ENCODE measurements around the gene FBXO47.
A peak's percentile ranks its signal among the peaks of the same experiment; 100 is the strongest.

FBXO47 gene, protein sequence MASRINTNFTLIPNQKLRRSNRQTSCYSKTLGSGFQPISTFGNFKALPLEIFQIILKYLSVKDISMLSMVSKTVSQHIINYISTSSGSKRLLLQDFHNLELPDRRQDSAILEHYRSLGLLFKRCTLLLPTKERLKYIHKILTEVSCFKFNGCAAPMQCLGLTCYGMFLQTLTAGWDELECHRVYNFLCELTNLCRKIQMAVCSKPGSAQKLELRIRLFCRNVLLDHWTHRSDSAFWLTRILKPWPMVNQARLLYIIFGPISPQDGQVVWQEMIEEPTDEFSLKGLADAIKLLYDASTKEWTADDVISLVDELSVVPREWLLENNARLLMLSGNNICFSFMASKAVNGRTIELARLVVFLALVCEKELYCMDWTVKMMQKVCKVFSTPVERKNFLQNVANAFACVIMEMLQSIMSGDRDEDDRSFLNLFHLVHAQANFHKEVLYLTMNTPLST

DNA sequence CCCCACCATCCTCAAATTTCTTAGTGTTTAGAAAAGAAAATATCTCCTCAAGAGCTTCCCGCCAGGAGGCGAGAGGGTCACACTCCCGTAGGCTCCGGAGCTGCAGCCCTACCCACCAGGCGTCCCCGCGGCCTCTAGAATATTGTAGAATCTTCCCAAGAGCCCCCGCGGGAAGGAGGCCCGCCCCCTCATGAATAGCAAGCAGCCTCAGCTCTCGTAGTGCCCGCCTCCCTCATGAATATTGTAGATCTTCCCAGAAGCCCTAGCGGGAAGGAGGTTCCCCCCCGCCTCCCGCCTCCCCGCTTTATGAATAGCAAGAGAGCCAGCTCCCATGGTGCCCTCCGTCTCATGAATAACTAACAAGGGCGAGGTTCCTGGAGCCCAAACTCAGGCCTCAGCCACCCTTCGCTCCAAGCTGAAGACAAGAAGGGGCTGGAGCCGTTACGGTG lies at the start of gene FBXO47:
Gene FBXO47, minus strand, starts transcription at position 114 of the 449 bp plus-strand sequence. CDS start 4,378 bp downstream, outside the sequence.
- H3K27ac ChIP-seq, result no peak within 1 kb of the TSS
- peak; percentile 14 for DNase-seq (ENCODE audit: low read depth, low spot score)

DNA sequence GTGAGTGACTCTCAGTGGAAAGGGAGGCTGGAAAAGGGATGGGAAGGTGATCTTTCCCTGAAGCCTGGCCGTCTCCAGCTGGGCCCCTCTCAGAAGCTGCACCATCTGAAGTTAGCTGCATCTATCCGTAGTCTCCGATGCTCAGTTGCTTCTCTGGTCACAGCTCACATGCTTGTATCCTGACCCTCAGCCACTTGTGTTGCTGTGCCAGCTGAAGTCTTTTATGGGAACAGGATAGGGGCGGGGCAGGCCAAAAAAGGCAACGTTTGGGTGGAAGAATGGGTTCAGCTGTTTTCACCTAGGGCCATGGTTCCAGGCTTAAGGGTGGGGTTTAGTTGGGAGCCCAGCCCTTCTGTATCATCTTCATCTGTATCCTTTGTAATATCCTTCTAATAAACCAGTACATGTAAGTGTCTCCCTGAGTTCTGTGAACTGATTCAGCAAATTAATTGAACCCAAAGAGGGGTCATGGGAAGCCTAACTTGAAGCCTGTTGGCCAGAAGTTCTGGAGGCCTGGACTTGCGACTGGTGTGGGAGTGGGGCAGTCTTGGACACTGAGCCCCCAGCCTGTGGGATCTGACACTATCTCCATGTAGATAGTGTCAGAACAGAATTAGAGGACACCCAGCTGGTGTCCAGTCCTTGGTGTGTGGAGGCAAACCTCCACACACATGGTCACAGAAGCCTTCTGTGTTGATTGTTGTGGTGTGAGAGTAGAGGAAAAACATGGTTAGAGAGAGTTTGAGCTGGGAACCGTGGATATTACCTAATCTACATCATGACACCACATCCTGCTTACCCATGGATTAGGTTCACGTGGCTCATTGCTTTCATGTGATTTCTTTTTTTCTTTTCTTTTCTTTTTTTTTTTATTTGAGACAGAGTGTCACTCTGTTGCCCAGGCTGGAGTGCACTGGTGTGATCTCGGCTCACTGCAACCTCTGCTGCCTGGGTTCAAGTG lies 49.3 kb upstream of the FBXO47 start:
- no peak for DNase-seq (ENCODE audit: low read depth, low spot score)
- H3K27ac ChIP-seq, result no peak overlapping the region

DNA sequence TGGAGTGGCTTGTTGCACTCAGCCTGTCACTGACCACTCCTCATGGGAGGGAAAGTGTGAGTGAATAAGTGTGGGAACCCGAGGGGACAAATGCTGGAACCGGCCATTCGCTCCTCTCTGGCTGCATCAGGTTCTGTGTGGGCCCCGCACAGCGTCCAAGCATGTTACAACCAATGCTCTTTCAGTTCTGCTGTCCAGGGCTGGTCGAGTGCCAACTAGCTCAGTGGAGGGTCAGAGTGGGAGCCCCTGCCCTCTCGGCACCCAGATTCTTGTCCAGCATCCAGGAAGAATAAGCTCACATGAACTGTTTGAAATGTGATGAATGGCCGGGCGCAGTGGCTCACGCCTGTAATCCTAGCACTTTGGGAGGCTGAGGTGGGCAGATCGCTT lies 48.3 kb upstream of the FBXO47 start:
- no peak overlapping the region for H3K27ac ChIP-seq
- no peak for DNase-seq (ENCODE audit: low read depth, low spot score)

DNA sequence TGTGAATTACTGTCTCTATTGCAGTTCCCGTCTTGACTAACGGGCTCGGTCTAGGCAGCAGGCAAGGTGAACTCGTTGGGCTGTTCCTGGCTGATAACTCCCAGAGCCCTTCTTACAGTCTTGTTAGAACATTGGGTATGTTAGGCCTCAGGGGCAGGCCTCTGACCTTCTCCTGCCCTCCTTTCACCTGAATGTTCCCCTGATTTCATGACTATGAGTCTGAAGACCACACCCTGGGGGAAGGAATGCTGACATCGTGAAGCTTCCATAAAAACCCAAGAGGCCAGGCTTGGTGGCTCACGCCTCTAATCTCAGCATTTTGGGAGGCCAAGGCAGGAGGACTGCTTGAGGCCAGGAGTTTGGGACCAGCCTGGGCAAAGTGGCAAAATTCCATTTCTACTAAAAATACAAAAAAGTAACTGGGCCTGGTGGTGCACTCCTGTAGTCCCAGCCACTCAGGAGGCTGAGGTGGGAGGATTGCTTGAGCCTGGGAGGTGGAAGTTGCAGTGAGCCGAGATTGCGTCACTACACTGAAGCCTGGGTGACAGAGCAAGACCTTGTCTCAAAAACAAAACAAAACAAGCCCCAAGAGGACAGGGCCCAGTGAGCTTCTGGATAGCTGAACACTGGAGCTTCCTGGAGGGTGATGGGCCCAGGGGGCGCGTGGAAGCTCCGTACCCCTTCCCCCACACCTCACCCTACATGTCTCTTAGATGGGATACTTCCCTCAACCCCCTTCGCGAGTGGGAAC lies 47.8 kb upstream of the FBXO47 start:
- no peak for DNase-seq (ENCODE audit: low read depth, low spot score)
- no peak overlapping the region for H3K27ac ChIP-seq

DNA sequence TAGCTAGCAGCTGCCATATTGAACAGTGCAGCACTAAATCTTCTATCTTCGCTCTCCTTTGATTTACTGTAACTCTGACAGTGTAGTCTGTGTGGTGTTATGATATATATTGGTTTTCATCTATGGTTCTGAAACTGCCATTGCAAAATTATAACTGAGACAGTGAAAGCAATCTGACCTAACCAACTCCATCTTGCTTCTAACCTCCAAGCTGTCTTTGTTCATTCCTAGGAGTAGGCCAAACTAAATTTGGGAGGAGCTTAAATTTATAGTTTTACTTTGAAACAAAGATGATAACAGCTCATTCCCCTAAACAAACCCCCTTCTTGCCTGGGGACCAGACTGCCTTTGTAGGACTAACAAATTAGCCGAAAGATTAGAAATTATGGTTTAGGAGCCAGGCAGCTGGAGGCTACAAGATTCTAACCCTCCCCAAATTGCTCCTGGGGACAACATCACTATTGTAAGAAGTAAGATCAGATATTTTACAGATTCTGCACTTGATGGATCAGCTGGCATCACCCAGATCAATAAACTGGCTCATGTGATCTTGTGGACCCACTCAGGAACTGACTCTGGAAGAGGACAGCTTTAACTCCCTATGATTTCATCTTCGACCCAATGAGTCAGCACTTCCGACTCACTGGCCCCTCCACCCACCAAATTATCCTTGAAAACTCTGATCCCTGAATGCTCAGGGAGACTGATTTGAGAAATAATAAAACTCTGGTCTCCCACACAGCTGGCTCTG lies 47.0 kb upstream of the FBXO47 start:
- no peak overlapping the region for H3K27ac ChIP-seq
- DNase-seq (ENCODE audit: low read depth, low spot score), result no peak

DNA sequence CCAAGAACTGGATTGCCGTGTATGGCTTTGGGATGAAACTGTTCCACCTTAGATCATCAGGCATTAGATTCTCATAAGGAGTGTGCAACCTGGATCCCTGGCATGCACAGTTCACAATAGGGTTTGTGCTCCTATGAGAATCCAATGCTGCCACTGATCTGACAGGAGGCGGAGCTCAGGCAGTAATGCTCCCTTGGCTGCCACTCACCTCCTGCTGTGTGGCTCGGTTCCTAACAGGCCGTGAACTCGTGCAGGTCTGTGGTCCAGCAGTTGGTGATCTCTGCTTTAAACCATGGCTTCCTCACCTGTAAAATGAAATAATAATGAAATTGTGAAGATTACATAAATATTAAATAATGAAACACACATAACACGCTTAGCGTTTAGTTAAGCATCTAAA lies 45.5 kb upstream of the FBXO47 start:
- no peak overlapping the region for H3K27ac ChIP-seq
- no peak for DNase-seq (ENCODE audit: low read depth, low spot score)

DNA sequence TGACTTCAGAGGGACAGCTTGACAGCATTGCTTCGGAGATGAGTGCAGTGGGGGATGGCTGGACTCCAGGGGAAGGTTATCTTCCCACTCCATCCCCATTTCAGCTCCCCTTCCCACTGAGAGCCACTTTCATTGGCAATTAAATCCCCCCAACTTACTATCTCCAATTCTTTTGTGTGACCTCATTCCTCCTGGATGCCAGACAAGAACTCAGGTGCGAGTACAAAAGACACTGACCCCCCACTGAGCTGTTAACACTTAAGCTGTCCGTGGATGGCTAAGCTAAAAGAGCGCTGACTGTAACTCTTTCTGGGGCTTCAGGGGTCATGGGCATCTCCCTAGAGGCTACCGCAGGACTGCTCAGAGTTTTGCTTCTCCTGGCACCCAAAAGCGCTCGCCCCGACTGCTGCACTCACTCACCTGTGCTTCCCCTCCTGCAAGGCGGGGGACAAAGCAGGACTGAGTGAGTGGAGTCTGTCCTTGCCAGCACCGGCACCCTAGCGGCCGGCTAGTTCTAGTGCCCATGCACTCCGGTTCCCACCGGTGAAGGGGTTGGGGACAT lies 44.8 kb upstream of the FBXO47 start:
- DNase-seq (ENCODE audit: low read depth, low spot score), result no peak
- no peak overlapping the region for H3K27ac ChIP-seq

DNA sequence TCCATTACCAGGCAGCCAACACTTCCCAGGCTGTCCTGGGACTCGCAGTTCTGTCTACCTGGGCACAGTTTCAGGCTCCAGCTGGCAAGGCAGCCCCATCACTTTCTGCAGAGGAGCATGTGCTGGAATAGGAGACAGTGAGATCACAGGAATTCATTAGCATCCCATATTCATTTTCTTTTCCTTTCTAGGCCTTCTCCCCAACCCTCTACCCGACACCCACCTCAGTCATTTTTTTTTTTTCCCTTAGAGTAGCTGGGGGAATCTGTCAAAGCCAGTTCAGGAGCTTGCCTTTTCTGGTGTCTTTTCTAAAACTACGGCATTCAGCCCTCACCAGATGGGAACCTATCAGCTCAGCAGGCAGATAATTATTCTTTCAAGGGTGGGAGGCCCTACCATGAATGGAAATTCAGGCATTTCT lies 42.4 kb upstream of the FBXO47 start:
- H3K27ac ChIP-seq, result no peak overlapping the region
- no peak for DNase-seq (ENCODE audit: low read depth, low spot score)

DNA sequence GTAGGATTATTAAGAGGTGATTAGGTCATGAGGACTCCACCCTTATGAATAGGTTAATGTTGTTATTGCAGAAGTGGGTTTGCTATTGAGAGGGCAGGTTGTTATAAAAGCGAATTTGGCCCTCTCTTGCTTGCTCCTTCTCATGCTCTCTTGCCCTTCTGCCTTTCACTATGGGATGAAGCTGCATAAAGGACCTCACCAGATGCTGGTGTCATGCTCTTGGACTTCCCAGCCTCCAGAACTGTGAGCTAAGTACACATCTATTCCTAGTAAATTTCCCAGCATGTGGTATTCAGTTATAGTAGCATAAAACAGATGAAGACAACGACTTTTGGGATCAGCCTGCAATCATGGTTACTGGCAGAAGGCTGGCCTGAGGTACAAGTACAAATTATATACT lies 41.4 kb upstream of the FBXO47 start:
- DNase-seq (ENCODE audit: low read depth, low spot score), result no peak
- no peak overlapping the region for H3K27ac ChIP-seq

DNA sequence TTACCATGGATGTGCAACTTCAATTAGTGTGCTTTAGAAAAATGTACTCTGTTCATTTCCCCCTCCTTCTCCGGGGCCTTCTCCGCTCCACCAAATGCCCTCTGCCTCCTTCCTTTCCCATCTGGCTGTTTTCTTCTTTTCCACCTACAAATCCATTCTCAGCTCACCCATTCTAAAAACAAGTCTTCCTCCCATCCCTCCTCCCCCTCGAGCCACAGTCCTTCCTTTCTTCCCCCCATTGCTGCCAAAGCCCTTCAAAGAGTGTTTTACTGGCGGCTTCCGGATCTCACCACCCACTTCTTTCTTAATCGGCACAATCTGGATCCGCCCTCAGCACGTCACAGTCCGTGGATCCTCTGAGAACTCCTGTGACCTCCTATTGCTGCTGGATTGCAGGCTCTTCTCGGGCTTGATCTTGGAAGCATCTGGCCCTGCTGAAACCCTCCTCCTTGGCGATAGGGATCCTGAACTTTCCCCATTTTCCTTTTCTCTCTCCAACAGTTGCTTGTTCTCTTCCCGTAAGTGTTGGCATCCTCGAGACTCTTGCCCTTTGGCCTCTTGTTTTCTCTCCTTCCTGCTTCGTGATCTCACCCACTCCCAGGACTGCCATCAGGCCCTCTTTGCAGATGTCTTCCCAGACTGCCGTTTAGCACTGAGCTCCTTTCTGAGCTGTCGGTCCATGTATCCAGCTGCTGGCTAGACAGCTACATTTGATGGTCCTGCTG lies 36.0 kb upstream of the FBXO47 start:
- H3K27ac ChIP-seq, result peak overlapping the region; percentile 68
- no peak for DNase-seq (ENCODE audit: low read depth, low spot score)

DNA sequence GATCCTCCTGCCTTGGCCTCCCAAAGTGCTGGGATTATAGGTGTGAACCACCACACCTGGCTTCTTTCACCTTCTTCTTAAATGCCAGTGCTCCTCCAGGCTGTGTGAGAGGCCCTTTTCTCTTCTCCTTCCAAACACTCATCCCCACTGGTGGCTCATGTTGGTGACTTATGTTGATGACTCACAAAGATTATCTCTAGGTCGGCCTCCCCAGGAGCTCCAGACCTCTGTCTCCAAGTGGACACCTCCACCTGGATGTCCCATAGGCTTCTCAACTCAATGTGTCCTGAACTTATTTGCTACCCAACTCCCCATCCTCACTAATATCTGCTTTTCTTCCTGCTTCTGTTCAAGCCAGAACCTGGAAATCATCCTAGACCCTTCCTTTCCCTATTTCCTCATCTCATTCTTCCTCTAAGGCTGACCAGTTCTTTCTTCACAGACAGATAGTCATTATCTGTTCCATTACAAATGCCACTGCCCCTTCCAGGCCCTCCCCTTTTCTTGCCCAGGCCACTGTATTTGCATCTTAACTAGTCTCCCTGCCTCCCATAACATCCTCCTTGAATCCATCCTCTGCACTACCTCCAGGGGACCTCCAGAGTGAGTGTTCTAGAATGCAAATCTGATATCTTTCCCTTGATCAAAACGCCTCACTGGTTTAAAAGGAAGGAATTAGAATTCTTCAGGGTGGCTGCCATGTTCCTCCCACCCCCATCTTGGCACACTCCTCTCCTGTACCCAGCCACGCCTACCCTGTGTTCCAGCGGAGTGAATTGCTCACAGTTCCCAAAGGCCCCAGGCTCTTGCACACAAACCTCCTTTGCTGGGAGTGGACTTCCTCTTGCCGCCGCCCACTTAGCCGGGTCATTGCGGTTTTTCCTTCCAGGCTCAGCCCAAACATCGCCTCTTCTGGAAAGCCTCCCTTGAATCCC lies 34.8 kb upstream of the FBXO47 start:
- peak overlapping the region; percentile 68 for H3K27ac ChIP-seq
- DNase-seq (ENCODE audit: low read depth, low spot score), result peak; percentile 54

DNA sequence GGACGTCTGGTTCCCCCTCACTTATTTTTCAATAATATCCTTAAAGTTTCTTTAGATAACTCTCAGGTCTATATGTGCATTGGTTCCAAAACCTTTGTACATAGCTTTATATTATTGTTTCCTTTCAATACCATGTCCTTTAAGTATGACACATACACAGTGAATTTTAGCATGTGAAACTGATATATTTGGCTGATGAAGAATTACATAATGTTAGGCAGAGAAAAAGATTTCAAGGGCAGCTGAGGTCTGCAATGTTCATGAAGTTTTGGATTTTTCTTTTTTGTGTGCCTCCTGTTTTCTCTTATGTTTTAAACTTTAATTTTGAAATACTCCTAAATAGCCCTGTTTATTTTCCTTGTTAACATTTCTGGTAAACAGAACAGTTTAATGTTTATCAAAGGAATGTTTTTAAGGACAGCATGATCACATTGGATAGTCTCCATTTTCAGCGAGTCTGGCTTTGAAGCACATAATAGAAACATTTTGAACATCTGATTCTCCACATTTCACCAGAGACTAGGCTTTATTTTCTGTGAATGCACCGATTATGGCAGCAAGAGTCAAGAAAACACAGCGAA lies 32.9 kb upstream of the FBXO47 start:
- no peak for DNase-seq (ENCODE audit: low read depth, low spot score)
- H3K27ac ChIP-seq, result no peak overlapping the region

DNA sequence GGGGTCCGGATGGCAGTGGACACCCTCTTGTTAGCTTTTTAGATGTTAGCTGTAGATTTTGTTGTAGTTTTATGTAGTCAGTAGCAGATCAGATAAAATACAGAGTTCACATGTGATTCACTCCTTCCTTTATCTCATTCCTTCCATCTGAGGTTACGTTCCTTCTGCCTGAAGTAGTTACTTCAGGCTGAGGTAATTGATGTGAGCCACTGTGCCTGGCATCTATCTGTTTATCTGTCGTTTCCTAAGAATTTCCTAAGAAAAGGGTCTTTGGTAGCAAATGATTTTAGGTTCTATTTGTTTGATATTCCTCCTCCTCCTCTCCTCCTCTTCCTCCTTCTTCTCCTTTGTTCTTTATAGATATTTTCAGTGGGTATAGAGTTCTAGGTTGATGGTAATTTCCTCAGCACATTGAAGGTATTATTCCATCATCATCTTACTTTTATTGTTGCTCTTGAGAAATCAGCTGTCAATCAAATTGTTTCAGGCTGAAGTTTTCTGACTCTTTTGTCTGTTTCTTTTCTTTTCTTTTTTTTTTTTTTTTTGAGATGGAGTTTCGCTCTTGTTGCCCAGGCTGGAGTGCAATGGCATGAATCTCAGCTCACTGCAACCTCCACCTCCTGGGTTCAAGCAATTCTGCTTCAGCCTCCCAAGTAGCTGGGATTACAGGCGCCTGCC lies 29.6 kb upstream of the FBXO47 start:
- H3K27ac ChIP-seq, result no peak overlapping the region
- no peak for DNase-seq (ENCODE audit: low read depth, low spot score)

DNA sequence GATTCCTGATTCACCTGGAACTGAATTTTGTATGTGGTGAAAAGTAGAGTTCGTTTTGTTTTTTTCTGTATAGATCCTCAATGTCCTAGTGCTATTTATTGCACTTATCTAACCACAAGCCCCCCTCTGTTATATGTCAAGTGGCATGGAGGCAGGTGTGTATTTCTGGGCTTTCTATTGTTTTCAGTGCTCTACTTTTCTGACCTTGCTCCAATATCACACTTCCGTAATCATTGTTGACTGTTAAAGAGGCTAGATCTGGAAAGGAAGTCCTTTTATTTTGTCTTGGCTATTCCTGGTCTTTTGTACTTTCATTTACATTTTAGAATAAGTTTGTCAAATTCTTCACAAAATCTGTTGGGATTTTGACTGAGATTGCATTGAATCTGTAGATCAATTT lies 26.8 kb upstream of the FBXO47 start:
- no peak overlapping the region for H3K27ac ChIP-seq
- no peak for DNase-seq (ENCODE audit: low read depth, low spot score)

DNA sequence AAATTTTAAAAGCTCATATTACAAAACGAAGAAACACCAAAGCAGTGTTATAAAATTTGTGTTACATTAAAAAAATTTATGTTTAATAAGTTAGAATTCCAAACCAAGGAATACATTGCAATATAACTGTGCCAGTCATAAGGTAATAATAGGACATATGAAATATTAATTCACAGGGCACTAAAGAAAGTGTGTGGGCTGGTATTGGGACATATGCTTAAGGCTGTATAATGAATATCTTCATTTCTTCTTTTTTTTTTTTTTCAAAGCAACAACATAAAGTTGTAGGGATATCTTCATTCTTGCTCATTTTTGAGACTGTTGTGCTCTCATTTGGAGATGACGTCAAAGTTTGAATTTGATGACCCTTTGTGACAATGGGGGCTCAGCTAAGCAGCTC lies 17.5 kb upstream of the FBXO47 start:
- no peak overlapping the region for H3K27ac ChIP-seq
- no peak for DNase-seq (ENCODE audit: low read depth, low spot score)

DNA sequence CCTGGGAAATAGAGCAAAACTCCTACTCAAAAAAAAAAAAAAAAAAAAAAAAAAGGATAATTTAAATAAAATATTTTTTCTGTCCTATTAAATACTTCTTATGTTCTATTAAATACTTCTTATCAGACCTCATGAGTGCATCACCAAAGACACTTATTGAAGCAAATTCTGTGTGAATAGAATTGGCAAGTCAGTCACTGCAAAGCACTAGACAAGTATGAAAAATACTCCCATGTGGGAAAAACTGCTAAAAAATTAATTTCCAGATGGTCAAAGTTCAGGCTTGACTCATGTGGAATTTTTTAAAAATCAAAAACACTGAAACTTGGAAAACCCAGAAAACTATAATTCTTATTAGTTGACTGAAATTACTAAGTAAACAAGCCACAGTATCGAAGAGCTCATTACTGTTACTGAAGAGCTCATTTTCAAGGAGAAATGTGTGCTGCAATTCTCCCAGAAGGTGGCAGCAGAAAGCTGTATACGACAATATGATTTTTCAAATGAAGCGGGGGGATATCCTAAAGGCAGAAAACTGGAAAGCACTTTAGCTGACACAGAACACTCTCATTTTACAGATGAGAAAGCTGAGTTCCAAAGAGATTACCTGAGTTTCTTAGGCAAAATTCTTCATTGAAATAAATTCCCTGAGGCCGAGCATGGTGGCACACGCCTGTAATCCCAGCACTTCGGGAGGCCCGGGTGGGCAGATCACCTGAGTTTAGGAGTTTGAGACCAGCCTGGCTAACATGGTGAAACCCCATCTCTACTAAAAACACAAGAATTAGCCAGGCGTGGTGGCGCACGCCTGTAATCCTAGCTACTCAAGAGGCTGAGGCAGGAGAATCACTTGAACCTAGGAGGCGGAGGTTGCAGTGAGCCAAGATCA lies 15.9 kb upstream of the FBXO47 start:
- H3K27ac ChIP-seq, result no peak overlapping the region
- DNase-seq (ENCODE audit: low read depth, low spot score), result no peak

Measured in epithelial cell of prostate (primary cell).